Activated gamma-delta T cell (primary cell): ENCODE results near the gene CILP2.

Experiments
- DNase-seq: peaks from one replicate; lab custom pipeline; 2025; lab: John Stamatoyannopoulos, UW
- total RNA-seq, 2 donors: gene quantifications; one replicate each; lab custom pipeline; 2026; lab: John Stamatoyannopoulos, UW

Gene CILP2, protein sequence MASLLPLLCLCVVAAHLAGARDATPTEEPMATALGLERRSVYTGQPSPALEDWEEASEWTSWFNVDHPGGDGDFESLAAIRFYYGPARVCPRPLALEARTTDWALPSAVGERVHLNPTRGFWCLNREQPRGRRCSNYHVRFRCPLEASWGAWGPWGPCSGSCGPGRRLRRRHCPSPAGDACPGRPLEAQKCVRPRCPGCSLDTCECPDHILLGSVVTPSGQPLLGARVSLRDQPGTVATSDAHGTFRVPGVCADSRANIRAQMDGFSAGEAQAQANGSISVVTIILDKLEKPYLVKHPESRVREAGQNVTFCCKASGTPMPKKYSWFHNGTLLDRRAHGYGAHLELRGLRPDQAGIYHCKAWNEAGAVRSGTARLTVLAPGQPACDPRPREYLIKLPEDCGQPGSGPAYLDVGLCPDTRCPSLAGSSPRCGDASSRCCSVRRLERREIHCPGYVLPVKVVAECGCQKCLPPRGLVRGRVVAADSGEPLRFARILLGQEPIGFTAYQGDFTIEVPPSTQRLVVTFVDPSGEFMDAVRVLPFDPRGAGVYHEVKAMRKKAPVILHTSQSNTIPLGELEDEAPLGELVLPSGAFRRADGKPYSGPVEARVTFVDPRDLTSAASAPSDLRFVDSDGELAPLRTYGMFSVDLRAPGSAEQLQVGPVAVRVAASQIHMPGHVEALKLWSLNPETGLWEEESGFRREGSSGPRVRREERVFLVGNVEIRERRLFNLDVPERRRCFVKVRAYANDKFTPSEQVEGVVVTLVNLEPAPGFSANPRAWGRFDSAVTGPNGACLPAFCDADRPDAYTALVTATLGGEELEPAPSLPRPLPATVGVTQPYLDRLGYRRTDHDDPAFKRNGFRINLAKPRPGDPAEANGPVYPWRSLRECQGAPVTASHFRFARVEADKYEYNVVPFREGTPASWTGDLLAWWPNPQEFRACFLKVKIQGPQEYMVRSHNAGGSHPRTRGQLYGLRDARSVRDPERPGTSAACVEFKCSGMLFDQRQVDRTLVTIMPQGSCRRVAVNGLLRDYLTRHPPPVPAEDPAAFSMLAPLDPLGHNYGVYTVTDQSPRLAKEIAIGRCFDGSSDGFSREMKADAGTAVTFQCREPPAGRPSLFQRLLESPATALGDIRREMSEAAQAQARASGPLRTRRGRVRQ
- 0.22 to 0.77 reads per million in 2 donors for total RNA-seq

DNA sequence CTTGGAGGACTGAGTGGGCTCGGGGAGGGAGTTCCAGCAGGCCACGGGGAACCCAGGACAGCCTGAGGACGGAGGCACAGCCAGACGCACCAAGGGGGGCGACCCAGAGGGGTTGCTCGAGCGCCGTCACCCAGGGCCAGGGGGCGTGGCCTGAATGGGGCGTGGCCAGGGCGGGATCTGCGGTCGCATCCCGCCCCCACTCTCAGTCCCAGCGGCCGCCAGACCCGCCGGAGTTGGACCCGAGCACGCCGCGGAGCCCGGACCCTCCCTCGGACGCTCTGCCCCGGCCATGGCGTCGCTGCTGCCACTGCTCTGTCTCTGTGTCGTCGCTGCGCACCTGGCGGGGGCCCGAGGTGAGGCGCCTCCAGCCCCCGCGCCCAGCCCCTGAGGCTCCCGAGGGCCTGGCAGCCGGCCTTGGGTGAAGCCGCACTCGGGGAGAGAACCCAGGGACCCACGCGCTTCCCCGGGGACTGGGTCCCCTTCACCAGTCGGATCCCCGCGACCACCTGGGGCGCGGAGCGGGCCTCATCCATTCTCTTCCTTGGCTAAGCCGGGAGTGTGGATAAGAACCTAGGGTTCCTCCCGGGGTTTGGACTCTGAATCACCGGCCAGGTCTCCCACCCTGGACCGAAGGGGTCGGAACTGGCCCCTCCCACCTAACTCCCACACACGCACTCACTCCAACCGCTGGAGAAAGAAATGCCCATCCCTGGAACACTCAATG lies at the start of gene CILP2:
TSS of gene CILP2 (plus strand) at position 205 of the 724 bp plus-strand sequence. CDS start at position 290, 85 bp downstream.
- no peak for DNase-seq

DNA sequence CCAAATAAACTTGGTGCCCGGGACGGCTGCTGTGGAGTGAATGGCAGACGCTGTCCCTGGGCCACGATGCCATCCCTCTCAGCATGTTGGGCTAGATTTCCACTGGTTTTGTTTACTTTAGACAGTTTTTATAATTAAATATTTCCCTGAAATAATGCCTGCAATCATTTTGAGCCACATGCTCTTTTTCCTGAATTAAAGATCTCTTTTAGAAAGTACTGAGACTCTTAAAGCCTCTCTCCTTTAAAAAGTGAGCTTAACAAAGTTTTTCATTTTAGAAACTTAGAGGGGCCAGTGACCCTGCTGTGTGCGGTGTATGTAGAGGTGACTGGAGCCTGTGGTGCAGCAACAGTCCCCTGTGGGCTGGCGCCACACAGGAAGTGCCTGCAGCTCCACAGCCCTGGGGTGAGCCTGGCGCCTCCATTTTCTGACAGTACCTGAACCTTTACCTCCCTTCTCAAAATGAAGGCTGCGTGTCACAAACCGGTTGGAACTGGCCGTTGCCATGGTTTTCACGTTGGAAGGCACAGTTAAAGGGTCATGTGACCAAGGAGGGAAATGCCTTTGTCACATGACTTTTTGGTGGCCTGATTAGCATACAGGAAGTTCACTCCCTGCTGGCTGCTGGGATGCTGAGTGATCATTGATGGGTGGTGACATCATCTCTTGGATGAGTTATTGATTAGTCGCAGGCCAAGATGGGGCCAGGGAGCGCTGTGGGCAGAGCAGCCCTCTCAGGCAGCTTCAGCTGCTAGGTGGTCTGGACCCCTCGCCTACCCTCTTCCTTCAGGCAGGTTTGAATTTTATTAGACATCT lies 49.0 kb upstream of the CILP2 start:
- peak; percentile 45 for DNase-seq

DNA sequence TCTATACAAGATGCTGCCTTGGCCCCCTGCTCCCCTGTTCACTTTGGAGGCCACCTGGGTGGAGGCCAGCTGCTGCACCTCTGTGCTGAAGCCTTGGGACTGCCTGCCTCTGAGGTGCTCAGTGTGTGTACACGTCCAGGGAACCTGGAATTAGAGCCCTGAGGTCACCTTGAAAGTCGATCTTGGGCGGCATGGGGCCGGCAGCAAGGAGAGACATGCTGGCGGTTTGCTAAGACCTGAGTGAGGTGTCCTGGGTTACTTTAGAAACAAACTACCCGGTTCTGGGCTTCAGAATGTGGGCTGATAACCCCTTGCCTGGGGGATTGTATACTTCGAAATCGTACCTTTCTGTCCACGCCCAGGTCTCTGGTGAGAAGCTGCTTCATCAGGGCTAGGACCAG lies 48.3 kb upstream of the CILP2 start:
- DNase-seq: no peak

DNA sequence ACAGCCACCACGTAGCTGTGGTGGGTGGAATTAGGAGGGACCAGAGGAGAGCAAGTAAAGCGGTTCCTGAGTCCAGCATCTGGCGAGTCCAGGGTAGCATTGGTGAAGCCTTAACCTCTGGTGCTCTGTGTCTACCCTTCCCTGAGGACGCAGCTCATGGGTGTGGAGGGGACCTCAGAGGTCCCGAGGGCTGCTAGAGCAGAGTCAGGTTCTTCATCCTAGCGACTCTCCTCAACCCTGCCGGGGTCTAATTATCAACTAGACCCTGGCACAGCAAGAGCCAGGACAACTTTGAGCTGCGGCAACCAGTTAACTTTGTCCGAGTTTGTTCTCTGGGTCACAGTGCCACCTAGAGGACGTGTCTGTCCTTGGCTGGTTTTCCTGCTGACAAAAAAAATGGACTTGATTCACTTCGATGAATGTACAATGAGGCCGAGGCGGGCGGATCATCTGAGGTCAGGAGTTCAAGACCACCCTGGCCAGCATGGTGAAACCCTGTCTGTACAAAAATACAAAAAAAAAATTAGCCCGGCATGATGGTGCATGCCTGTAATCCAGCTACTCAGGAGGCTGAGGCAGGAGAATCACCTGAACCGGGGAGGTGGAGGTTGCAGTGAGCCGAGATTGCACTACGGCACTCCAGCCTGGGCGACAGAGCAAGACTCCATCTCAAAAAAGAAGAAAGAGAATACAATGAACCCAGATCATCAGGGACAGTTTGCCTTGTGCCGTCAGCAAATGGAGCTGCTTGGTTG lies 47.7 kb upstream of the CILP2 start:
- no peak for DNase-seq

DNA sequence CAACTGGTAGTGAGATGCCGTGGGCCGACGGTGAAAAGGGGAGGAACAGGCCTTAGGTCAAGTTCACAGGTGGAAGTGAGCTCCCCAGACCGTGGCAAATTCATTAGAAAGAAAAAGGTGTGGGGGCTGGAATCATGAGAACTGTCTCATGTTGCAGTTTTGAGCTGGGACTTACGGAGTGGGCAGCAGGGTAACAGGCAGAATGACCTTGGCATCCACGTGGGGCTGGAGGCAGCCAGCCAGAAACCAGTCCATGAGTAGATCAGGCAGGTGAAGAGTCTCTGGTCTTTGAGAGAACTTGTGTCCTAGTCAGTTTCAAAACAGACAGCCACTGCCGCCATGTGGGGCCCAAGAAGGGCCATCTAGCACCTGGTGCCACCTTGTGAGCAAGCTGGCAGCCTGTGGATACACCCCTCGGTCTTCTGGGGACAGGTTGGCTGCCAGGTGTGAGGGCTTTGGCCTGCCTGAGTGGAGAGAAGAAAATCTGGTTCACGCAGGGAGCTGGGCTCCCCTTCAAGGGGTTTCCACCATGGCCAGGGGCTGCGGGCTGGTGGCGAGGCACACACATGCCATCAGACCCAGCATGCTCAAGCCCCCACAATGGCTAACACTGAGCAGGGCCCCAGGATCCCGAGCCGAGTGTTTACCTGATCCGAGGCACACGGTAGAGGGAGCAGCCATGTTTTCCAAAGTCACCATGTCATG lies 46.6 kb upstream of the CILP2 start:
- no peak for DNase-seq

DNA sequence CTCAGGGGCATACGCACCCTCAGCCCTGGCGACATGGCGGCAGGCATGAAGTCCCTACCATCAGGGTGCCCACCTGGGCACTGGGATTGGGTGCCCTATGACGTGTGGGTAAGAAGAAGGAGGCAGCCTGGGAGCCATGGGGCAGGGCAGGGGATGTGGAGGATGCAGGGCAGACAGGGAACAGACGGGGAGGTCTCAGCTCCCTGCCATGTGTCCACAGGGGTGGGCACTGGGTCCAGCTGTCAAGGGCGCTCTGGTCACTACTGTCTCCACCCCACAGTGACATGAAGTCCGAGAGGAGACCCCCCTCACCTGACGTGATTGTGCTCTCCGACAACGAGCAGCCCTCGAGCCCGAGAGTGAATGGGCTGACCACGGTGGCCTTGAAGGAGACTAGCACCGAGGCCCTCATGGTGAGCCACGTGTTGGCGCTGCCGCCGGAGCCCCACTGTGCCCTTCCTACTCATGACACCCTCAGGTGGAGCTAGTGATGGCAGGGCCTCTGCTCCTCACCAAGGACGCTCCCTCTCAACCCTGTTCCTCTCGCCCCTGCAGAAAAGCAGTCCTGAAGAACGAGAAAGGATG lies 45.9 kb upstream of the CILP2 start:
- no peak for DNase-seq

DNA sequence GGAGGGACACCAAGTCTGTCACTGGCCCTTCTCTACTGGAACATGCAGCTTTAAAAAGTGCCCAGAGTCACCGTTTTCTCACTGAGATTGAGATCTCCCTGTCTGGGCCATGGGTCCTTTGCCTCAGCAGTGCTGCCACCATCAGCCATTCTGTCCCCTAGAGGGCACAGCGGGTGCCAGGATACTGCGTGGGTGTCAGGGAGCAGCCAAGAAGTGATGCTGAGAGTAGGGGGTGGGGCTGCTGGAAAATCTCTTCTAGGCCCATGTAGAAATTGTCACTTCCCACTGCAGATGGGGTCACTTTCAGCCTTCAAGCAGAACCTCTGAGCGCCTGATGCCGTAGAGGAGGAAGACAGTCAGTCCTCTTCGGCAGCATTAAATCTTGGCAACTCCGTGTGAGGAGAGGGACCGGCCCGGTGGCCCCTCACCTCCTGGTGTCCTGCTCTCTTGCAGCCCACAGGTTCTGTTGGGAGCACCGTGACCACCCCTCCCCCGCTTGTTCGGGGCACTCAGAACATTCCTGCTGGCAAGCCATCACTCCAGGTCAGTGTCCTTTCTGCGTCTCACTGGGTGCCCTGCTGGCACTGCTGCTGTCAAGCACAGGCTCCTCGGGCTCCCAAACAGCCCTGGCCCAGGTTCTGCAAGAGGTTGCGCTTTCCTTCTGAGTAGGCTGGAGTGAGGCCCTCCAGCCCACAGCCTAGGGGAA lies 44.1 kb upstream of the CILP2 start:
- DNase-seq: no peak

DNA sequence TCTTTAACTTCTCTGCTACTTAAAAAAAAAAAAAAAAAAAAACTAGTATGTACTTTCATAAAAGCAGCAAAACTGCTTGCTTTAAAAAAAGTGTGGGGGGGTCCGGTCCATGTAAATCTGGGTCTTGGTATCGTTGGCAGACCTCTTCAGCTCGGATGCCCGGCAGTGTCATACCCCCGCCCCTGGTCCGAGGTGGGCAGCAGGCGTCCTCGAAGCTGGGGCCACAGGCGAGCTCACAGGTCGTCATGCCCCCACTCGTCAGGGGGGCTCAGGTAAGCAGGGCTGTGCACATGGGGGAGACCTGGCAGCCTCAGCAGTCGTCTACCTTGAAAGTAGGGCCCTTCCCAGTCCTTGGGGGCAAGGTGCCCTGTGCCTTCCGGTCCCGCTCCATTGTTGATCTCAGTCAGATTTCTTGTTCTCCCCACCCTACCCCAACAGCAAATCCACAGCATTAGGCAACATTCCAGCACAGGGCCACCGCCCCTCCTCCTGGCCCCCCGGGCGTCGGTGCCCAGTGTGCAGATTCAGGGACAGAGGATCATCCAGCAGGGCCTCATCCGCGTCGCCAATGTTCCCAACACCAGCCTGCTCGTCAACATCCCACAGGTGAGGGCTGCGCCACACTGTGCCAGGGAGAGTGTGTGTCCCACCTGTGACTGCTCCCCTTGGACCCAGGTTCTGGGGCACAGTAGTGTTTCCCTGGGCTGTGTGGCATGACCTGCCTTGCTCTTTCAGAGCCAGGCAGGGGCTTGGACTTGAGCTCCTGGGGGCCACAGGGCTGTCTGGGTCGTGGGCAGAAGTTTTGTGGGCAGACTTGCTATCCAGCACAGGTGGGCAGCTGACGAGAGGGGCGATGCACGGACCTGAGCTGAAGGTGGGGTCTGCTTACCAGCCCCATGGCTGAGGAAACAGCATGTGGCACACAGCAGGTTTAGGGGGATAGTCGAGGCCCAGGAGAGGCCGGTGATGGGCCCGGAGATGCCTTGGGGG lies 42.2 kb upstream of the CILP2 start:
- no peak for DNase-seq

DNA sequence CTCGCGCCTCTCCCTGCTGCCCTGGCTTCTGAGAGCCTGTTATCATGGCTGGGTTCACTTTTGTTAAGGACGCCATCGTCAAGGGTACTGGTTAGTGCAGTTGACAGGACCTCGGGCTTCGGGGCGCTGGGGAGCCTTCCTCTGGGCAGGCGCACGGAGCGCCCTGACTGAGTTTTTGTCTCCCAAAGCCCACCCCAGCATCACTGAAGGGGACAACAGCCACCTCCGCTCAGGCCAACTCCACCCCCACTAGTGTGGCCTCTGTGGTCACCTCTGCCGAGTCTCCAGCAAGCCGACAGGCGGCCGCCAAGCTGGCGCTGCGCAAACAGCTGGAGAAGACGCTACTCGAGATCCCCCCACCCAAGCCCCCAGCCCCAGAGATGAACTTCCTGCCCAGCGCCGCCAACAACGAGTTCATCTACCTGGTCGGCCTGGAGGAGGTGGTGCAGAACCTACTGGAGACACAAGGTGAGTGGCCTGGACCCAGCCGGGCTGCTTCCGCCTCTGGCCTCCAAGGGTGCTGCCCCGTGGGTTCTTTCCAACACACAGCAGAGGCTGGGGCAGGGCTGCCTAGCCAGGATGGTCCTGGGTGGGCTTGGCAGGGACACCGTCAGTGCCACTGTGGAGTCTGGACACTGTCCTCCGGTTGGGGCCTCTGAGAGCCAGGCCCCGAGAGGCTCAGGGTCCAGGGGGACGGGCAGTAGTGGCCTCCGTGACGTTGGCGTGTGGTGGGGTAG lies 39.6 kb upstream of the CILP2 start:
- no peak for DNase-seq

DNA sequence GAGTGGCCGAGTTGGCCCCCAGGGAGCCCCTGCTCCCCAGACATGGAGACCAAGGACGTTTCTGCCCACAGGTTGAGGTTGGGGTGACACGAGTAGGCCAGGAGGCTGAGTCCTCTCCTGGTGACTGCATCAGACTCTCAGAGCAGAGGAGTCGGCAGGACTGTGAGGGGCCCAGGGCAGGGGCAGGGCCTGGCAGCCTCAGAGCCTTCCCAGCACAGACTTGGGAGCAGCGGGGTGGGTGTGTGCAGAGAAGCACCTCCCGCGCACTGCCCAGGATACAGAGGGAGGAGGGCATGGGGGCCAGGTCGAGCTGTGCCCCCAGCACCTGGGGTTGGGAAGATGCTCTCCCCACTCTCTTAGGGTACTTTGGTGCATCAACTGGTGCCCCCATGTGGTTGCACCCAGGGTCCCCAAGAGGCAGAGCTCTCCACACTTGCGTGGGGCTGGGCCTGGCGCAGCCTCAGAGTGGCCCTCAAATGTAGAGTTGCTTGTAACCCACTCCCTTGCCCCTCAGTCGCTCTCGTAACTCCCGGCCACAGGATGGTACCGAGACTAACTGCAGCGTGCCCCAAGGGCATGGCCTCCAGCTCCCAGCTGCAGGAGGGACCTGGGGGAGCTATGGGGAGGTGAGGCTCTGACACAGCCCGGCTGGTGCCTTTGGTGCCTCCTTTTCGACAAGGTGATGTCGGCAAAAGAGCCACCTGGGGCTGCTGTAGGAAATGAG lies 38.6 kb upstream of the CILP2 start:
- no peak for DNase-seq

DNA sequence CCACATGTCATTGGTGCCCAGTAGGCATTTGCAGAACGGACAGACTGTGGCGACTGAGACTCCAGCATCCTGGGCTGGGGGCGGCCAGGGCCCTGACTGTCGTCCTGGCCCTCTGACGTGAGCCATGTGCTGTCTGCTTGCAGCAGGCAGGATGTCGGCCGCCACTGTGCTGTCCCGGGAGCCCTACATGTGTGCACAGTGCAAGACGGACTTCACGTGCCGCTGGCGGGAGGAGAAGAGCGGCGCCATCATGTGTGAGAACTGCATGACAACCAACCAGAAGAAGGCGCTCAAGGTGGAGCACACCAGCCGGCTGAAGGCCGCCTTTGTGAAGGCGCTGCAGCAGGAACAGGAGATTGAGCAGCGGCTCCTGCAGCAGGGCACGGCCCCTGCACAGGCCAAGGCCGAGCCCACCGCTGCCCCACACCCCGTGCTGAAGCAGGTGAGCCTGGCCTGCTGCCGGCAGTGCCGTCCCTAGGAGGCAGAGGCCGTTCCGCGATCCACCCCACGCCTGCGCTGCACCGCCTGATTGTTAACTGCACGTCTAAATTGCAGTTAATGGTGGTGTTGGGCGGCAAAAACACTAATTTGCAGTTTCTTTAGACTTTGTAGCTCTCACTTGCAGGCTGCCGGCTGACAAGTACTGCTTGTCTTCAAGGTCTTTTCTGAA lies 37.0 kb upstream of the CILP2 start:
- DNase-seq: no peak

DNA sequence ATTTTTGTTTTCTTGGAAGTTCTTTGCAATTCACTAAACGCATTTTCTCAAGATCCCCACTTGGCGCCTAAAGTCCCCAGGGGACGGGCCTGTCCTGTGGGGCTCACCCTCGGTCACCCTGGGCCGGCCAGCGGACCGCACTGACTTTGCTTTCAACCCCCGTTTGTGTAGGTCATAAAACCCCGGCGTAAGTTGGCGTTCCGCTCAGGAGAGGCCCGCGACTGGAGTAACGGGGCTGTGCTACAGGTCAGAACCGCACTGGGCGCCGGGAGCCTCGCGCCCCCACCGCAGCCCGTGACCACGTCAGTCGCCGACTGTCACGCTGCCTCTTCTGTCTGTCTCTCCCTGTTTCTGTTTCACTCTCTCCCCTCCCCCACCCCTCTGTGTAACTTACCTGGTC lies 36.3 kb upstream of the CILP2 start:
- no peak for DNase-seq

DNA sequence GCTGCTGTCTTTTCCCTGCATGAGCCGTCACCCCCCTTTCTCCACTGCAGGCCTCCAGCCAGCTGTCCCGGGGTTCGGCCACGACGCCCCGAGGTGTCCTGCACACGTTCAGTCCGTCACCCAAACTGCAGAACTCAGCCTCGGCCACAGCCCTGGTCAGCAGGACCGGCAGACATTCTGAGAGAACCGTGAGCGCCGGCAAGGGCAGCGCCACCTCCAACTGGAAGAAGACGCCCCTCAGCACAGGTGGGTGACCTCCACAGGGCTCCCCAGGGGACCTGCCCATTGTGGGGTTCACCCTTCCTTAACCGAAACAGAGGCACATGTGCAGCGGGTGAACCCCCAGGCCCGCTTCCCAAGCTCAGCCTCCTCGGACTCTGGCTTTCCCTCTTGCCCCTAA lies 35.8 kb upstream of the CILP2 start:
- no peak for DNase-seq

DNA sequence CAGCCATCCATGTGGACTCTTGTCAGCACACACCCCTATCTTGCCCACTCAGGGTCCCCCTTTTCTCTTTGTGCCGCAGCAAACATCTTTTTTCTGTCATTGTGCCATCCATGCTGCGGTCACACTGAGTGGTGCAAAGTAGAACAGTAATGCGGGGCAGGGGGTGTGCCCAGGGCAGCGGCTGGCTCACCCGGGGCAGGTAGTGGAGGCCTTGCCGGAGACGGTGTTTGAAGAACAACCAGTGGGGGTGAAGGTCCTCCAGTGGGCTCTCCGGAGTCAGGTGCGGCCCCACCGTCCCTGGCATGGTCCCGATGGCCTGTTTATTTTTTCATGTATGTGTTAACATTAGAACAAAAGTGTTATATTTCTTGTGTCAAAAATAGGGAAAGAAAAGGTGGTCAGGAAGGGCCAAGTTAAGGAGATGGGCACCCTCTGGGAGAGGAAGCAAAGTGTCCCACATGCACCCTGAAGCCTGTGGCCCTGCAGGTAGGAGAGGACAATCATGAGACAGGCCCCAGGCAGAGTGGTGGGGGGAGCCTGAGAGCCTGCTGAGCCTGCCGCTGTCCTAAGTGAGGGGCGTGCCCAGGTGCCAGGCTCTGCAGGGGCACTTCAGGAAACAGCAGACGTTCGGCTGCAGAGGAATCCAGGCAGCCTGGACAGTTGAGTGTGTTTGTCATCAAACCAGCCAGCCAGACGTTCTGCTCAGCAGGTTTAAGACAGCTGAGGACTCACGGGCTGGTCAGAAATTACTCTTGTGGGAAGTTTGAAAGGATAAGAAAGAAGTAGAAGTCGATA lies 35.1 kb upstream of the CILP2 start:
- no peak for DNase-seq
